OCI-LY7 (cell line): Measurements from ENCODE around the gene ZMAT5. TPM values are rescaled to one million over a fixed set of nuclear protein-coding genes. Genes with fewer than 3 reads are reported as not detected.

Experiments used
- BruUV-seq: library from RNA; stranded (reverse); fragments of 400-500 nt; replicated peaks from 2 replicates; lab custom pipeline; 2021; lab: Mats Ljungman, UMichigan
- CTCF ChIA-PET: fragments of 300-600 bp; sonication (Branson Sonifier 250); formaldehyde crosslinking; loops from one replicate; lab custom pipeline; 2022; ENCODE audit warnings: antibody characterized with exemption; ENCODE audit not compliant: unreplicated experiment; lab: Charles Lee
- POLR2A ChIA-PET: fragments of 300-600 bp; sonication (Branson Sonifier 250); formaldehyde crosslinking; loops from one replicate; lab custom pipeline; 2022; ENCODE audit warnings: antibody characterized with exemption; lab: Charles Lee
- DNase-seq: peaks from one replicate; pipeline ENCODE4 v3.0.0-alpha.2; 2015; ENCODE audit warnings: low spot score
- H2AFZ ChIP-seq: fragments of 200-600 bp; sonication (generic), shearing (Covaris generic); 2 replicates; pipeline ENCODE4 v1.6.1; 2014; ENCODE audit warnings: mild to moderate bottlenecking, antibody characterized with exemption, low read length, moderate library complexity
- H3K27ac ChIP-seq: fragments of 200-600 bp; sonication (generic); 2 replicates; pipeline ENCODE4 v1.5.1; 2014; ENCODE audit warnings: mixed run types, low read depth, mild to moderate bottlenecking, moderate library complexity, low read length, inconsistent platforms; ENCODE audit not compliant: poor library complexity, severe bottlenecking
- H3K36me3 ChIP-seq: fragments of 200-600 bp; sonication (generic); 2 replicates; pipeline ENCODE4 v1.6.1; 2014; ENCODE audit warnings: mild to moderate bottlenecking, antibody characterized with exemption, low read length, moderate library complexity, mixed read lengths; ENCODE audit not compliant: insufficient read depth
- H3K4me1 ChIP-seq: fragments of 200-600 bp; sonication (generic); 2 replicates; pipeline ENCODE4 v1.5.1; 2014; ENCODE audit warnings: mild to moderate bottlenecking, low read length; ENCODE audit not compliant: insufficient read depth, poor library complexity, severe bottlenecking
- H3K4me2 ChIP-seq: fragments of 200-600 bp; sonication (generic); 2 replicates; pipeline ENCODE4 v1.6.1; 2014; ENCODE audit warnings: mild to moderate bottlenecking, low read length
- H3K4me3 ChIP-seq: fragments of 200-600 bp; sonication (generic); 2 replicates; pipeline ENCODE4 v1.5.1; 2014; ENCODE audit warnings: mild to moderate bottlenecking, low read depth, low read length; ENCODE audit not compliant: poor library complexity, severe bottlenecking
- H3K79me2 ChIP-seq: fragments of 200-600 bp; sonication (generic); 2 replicates; pipeline ENCODE4 v1.6.1; 2016; ENCODE audit warnings: low read depth, mild to moderate bottlenecking, low read length, moderate library complexity, mixed read lengths; ENCODE audit not compliant: insufficient read depth
- H3K9me2 ChIP-seq: fragments of 200-600 bp; sonication (generic); 2 replicates; pipeline ENCODE4 v1.6.1; 2016; ENCODE audit warnings: mild to moderate bottlenecking, low read length, mixed read lengths; ENCODE audit not compliant: insufficient read depth
- H3K9me3 ChIP-seq: fragments of 200-600 bp; sonication (generic); 2 replicates; pipeline ENCODE4 v1.6.1; 2014; ENCODE audit warnings: mild to moderate bottlenecking, mixed run types, low read length, mixed read lengths
- H4K20me1 ChIP-seq: fragments of 200-600 bp; sonication (generic); 2 replicates; pipeline ENCODE4 v1.6.1; 2014; ENCODE audit warnings: mild to moderate bottlenecking, antibody characterized with exemption, low read length, moderate library complexity, mixed read lengths; ENCODE audit not compliant: insufficient read depth
- CTCF ChIP-seq: fragments of 200-600 bp; sonication (generic); conservative IDR thresholded peaks from 2 replicates; pipeline ENCODE4 v1.5.1; 2014; ENCODE audit warnings: mild to moderate bottlenecking, antibody characterized with exemption, low read length, moderate library complexity, mixed read lengths
- EZH2phosphoT487 ChIP-seq: fragments of 200-600 bp; sonication (generic); IDR thresholded peaks from 2 replicates; pipeline ENCODE4 v1.6.1; 2018; ENCODE audit warnings: low read depth, borderline replicate concordance, mild to moderate bottlenecking, mixed run types, antibody characterized with exemption, low read length, moderate library complexity, mixed read lengths
- intact Hi-C: fragments of 100-400 bp; cut with micrococcal nuclease; formaldehyde crosslinking; loops from one replicate; pipeline ENCODE4 v1.10.0; 2022; ENCODE audit not compliant: unreplicated experiment
- total RNA-seq, 2 experiments: library from RNA; depleted of rRNA in 1 of 2; stranded (reverse); fragments of >200 nt in 1 of 2; shearing (Covaris generic) in 1 of 2; gene quantifications; 2 replicates each; pipeline ENCODE4 v1.2.3, GENCODE V29; 2014 to 2022

ZMAT5 gene
- total RNA-seq, 2 experiments from 2014 or later, result 19.1 to 21.2 TPM

- no peaks in the 10 kb centered on the region for H4K20me1 ChIP-seq
Measured at GRCh38 chr22:29726512-29727130, 40.2 kb downstream of the ZMAT5 start.

GRCh38 chr22:29726106-29726505, 40.7 kb downstream of the ZMAT5 start:
- no peak overlapping the region for H3K27ac ChIP-seq
- TF ChIP-seq EZH2phosphoT487 (no peak), CTCF (no peak)
- intact Hi-C loops, result no loop called here
- BruUV-seq, result no TSS peak
- DNase-seq, result no peak
- no peaks in the 10 kb centered on the region for H3K36me3 ChIP-seq
- CTCF ChIA-PET, result no interaction called here
- no peak overlapping the region for H3K4me3 ChIP-seq
- no peaks in the 10 kb centered on the region for H3K79me2 ChIP-seq
- H2AFZ ChIP-seq, result no peak overlapping the region
- H3K9me3 ChIP-seq, result no peaks in the 10 kb centered on the region
- no peaks in the 10 kb centered on the region for H3K9me2 ChIP-seq
- no peaks in the 10 kb centered on the region for H4K20me1 ChIP-seq
- H3K4me1 ChIP-seq, result no peaks in the 10 kb centered on the region
- POLR2A ChIA-PET, result no interaction called here
- H3K4me2 ChIP-seq, result no peak overlapping the region

More at GRCh38 chr22:29726512-29727130, 40.2 kb downstream of the ZMAT5 start:
- Histone ChIP-seq H3K9me2 (no peaks in the 10 kb centered on the region), H3K79me2 (no peaks in the 10 kb centered on the region), H3K36me3 (no peaks in the 10 kb centered on the region), H3K4me1 (no peaks in the 10 kb centered on the region), H3K9me3 (no peaks in the 10 kb centered on the region), H2AFZ (no peak overlapping the region), H3K4me2 (no peak overlapping the region), H3K27ac (no peak overlapping the region), H3K4me3 (no peak overlapping the region)
- CTCF ChIA-PET, result no interaction called here
- TF ChIP-seq EZH2phosphoT487, result no peak
- no peak for TF ChIP-seq CTCF
- intact Hi-C loops, result loop anchor here (1.0 kb wide), 1 partner anchor 279 kb away; no protein-coding TSS in a partner anchor
- BruUV-seq, result no TSS peak
- POLR2A ChIA-PET, result no interaction called here
- no peak for DNase-seq

GRCh38 chr22:29724843-29725242, 42.0 kb downstream of the ZMAT5 start:
- Histone ChIP-seq H2AFZ (no peak overlapping the region), H3K9me3 (no peaks in the 10 kb centered on the region), H3K9me2 (no peaks in the 10 kb centered on the region), H3K4me3 (no peak overlapping the region), H4K20me1 (no peaks in the 10 kb centered on the region), H3K36me3 (no peaks in the 10 kb centered on the region), H3K4me2 (no peak overlapping the region), H3K79me2 (no peaks in the 10 kb centered on the region), H3K27ac (no peak overlapping the region), H3K4me1 (no peaks in the 10 kb centered on the region)
- ChIA-PET POLR2A (no interaction called here), CTCF (interaction anchor here (0.6 kb wide), 1 partner anchor 49 kb away, joined by 5 read pairs; no protein-coding TSS in a partner anchor)
- no peak for TF ChIP-seq EZH2phosphoT487
- TF ChIP-seq CTCF, result no peak
- no peak for DNase-seq
- intact Hi-C loops, result no loop called here
- no TSS peak for BruUV-seq
